Lower leg skin (tissue), 4 donors: ENCODE measurements around the gene LRRC3C. TPM values are rescaled to one million over a fixed set of nuclear protein-coding genes. Genes with fewer than 3 reads are reported as not detected.

Source experiments
- DNase-seq, 2 donors: peaks; one replicate each; pipeline ENCODE4 v3.0.0-alpha.2; 2019; ENCODE audit warnings: low spot score in 2 of 2
- H3K4me3 ChIP-seq: fragments of 200-600 bp; sonication (generic); 2 replicates; pipeline ENCODE4 v1.5.1; 2017; ENCODE audit warnings: mild to moderate bottlenecking, low read depth; ENCODE audit not compliant: poor library complexity, severe bottlenecking
- POLR2A ChIP-seq, 2 donors: fragments of 450-650 bp; IDR thresholded peaks; one replicate each; pipeline ENCODE4 v1.6.1; 2016 to 2017; ENCODE audit warnings: antibody characterized with exemption in 2 of 2, mild to moderate bottlenecking in 1 of 2, moderate library complexity in 1 of 2
- WGBS, 2 donors: methylation state at CpG; one replicate each; pipeline ENCODE4 v1.1.5; 2018; 5-methylcytosine and 5-hydroxymethylcytosine counted together
- intact Hi-C: fragments of 100-400 bp; cut with DNase I; formaldehyde crosslinking; loops from one replicate; pipeline ENCODE4 v1.15.0; 2023; ENCODE audit warnings: low total_unique reads
- total RNA-seq, 4 donors: library from RNA; depleted of rRNA; stranded (reverse); fragments of >200 nt; gene quantifications; one replicate each; pipeline ENCODE4 v1.1.0, GENCODE V29; 2016
- TF ChIP-seq, protein P1 (sequence below), 3 donors: fragments of 450-650 bp; IDR thresholded peaks; one replicate each; pipeline ENCODE4 v1.5.1; 2016; ENCODE audit warnings: antibody characterized with exemption in 3 of 3, mild to moderate bottlenecking in 3 of 3, moderate library complexity in 2 of 3

Gene LRRC3C
- total RNA-seq, 4 donors from 2014 or later: 0.52 TPM; not detected in 3

DNA sequence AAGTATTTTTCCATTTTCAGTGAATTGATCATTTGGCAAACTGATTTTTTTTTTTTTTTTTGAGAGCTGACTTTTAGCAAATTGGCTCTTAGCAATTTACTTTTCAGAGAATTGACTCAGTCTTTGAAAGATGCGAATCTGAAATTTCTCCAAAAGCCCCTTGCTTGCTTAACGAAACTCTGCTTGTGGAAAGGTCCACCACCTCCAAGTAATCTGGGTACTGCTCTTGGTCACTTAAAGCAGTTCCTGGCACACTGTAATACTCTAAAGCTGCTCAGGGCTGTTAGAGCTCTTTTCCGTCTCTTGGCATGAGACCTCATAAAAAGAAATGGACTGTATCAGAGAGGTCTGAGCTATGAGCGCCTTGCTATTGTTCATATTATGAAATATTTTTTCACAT, 12.0 kb upstream of the LRRC3C start:
- no peak overlapping the region for H3K4me3 ChIP-seq
- DNase-seq: no peak
- intact Hi-C loops: loop anchor here (10.0 kb wide), 1 partner anchor 51 kb away; the partner anchor contains the start of genes IKZF3 and ZPBP2
- TF ChIP-seq, protein P1, sequence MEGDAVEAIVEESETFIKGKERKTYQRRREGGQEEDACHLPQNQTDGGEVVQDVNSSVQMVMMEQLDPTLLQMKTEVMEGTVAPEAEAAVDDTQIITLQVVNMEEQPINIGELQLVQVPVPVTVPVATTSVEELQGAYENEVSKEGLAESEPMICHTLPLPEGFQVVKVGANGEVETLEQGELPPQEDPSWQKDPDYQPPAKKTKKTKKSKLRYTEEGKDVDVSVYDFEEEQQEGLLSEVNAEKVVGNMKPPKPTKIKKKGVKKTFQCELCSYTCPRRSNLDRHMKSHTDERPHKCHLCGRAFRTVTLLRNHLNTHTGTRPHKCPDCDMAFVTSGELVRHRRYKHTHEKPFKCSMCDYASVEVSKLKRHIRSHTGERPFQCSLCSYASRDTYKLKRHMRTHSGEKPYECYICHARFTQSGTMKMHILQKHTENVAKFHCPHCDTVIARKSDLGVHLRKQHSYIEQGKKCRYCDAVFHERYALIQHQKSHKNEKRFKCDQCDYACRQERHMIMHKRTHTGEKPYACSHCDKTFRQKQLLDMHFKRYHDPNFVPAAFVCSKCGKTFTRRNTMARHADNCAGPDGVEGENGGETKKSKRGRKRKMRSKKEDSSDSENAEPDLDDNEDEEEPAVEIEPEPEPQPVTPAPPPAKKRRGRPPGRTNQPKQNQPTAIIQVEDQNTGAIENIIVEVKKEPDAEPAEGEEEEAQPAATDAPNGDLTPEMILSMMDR (IDR thresholded peaks at IDR 0.05): no peak
- no peak for TF ChIP-seq POLR2A (IDR thresholded peaks at IDR 0.05)
- 83 to 85% methylated on average over 4 of the region's 4 CpGs for WGBS, 2 donors

DNA sequence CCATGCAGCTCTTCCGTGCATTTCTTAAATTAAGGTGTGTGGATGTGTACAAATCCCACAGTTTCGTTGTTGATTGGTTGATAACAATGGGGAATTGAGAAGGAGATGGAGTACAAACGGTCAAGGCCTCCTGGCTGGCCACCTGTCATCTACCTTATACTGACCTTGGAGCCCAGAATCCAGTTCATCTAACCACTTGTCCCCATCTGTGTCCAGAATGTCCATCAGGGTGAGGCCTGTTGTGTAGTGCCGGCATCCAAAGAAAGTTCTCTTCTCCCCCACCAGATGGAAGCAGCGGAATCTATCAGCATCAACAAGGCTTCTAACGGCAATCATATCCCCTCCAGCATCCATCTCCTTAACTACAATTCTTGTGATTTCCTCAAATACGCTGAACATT, 10.6 kb upstream of the LRRC3C start:
- no peak for DNase-seq
- H3K4me3 ChIP-seq: no peak overlapping the region
- no peak for TF ChIP-seq POLR2A (IDR thresholded peaks at IDR 0.05)
- 87 to 89% methylated on average over 7 of the region's 7 CpGs for WGBS, 2 donors
- intact Hi-C loops: loop anchor here (10.0 kb wide), 1 partner anchor 52 kb away; the partner anchor contains the start of genes IKZF3 and ZPBP2

DNA sequence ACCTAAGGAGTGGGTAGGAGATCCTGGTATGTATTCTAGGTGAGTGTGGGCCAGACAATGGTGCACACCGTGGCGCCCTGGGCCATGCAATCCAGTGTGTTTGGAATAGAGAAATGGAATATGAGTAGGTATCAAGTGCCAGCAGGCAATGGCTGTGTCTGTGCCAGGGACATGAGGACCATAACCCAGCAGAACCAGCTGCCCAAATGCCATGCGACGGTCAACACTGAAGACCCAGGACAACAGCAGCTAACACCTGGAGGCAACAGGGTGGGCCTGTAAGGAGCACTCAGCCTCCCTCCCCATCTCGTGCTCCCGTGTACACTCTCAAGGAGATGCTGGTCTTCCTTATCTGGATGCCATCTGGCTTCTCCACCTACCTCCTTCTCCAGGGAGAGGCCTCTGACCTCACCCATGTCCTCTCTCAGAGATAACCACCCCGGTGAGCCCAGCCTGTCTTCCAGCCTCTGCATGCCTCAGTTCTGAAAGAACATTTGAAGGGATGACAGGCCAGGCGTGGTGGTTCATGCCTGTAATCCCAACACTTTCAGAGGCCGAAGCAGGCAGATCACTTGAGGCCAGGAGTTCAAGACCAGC, 8.3 kb upstream of the LRRC3C start:
- WGBS, 2 donors: 93 to 97% methylated on average over 9 of the region's 9 CpGs
- DNase-seq: no peak
- intact Hi-C loops: loop anchor here (10.0 kb wide), 1 partner anchor 54 kb away; the partner anchor contains the start of genes IKZF3 and ZPBP2
- no peak overlapping the region for H3K4me3 ChIP-seq
- TF ChIP-seq, protein P1 (IDR thresholded peaks at IDR 0.05): no peak
- TF ChIP-seq POLR2A (IDR thresholded peaks at IDR 0.05): no peak

DNA sequence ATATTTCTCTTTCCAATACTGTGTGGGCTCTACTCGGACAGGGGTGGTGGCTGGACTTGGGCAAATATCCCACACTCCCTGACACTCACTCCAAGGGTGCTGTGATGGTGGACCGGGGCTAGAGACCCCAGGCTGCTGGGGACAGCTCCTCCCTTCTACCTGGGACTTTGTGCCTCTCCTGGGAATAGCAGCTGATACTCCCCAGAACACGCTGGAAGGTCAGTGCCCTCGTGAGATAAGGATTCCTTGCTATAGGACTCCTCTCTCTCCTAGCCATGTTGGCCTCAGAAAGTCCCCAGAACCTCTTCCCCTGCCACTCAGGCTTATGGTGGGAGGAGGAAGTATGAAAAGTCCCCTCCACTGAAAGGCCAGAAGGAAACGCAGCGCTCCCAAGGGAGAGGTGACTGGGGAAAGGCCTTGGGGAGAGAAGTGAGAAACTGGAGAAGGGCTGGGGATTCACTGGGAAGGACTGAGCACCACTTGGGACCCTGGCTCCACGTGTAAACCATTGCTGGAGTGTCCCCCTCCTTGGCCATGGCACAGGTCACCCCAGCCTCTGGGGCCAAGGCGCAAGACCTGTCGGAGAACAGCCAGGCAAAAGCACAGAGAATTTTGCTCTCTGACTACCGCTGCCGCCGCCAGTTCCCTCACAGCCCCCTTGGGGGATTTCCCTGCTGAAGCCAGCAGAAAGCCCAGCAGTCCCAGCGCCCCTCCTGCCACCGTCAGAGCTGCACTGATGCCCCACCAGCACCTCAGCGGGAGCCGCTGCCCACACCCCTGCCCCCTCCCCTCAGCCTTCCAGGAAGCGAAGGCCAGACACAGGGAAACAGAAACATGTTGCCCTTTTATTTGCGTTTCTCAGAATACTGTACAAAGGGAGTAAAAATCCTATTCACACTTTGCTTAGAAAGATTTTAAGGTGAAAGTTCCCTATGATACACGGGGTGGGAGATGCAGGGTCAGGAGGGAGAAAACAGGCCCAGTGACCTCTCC, 7.0 kb upstream of the LRRC3C start:
- intact Hi-C loops: no loop called here
- DNase-seq: no peak
- no peak overlapping the region for H3K4me3 ChIP-seq
- TF ChIP-seq POLR2A (IDR thresholded peaks at IDR 0.05): no peak
- TF ChIP-seq, protein P1 (IDR thresholded peaks at IDR 0.05): no peak
- 69 to 76% methylated on average over 19 of the region's 19 CpGs for WGBS, 2 donors

DNA sequence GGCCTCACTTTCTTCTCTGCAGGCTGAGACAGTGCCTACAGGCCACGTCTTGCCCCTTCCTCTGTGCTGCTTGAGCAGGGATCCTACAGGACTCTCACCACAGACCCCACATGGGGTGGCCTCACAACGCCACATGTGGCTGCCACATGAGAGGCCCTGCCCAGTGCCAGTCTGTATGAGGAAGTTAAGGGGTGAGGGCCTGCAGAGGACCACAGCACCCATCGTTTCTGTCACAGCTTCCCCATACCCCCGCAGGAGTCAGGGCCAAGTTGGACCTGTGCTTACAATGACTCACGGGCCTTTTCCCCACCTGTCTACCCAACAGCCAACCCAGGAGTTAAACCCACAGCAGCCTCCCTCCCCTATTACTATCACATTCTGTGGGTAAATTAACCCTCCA, 6.2 kb upstream of the LRRC3C start:
- TF ChIP-seq, protein P1 (IDR thresholded peaks at IDR 0.05): no peak
- no peak for TF ChIP-seq POLR2A (IDR thresholded peaks at IDR 0.05)
- no peak for DNase-seq

DNA sequence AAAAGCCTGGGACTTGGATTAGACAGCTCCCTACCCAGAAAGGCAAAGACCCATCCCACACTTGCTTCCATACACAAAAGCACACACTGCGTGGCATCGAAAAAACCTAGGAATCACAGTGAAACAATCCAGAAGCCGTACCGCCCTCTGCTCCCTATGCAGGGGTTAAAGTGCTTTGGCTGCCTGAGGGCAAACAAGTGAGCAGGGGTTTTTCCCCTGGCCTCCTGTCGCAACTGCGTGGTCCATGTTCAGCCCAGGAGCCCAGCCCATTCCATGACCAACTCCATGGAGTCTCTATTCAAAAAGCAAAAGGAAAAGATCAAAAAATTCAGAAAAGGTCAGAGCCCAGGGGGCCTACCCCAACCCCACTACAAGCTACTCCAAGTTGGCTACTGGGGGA, 5.5 kb upstream of the LRRC3C start:
- H3K4me3 ChIP-seq: no peak overlapping the region
- TF ChIP-seq, protein P1 (IDR thresholded peaks at IDR 0.05): no peak
- TF ChIP-seq POLR2A (IDR thresholded peaks at IDR 0.05): no peak
- no peak for DNase-seq
- WGBS, 2 donors: 80 to 92% methylated on average over 6 of the region's 6 CpGs
- intact Hi-C loops: no loop called here

More for the DNA sequence above, 6.2 kb upstream of the LRRC3C start:
- intact Hi-C loops: no loop called here
- WGBS, 2 donors: 47 to 57% methylated on average over 3 to 5 of the region's 5 CpGs
- H3K4me3 ChIP-seq: no peak overlapping the region
